ENCODE results near the gene LPCAT1.
"Not testable (repeated sequence)": the region's sequence is repeated elsewhere in the genome, so short reads cannot be mapped to it uniquely, and the experiment has no call there.

LPCAT1 gene

GRCh38 chr5:1523793-1524480 lies at the start of gene LPCAT1:
Gene LPCAT1 (minus strand): TSS chr5:1523960. CDS start chr5:1523844, 116 bp downstream.
- DNase-seq (ENCODE audit: low read depth, low spot score), result no peak

GRCh38 chr5:1571875-1572274 lies 48.1 kb upstream of the LPCAT1 start:
- not testable (repeated sequence) for DNase-seq (ENCODE audit: low read depth, low spot score)

- DNase-seq (ENCODE audit: low read depth, low spot score), result no peak
These were observed 47.2 kb upstream of the LPCAT1 start for GRCh38 chr5:1570975-1571374.

- no peak for DNase-seq (ENCODE audit: low read depth, low spot score)
These were observed 44.6 kb upstream of the LPCAT1 start for GRCh38 chr5:1568201-1568979.

- not testable (repeated sequence) for DNase-seq (ENCODE audit: low read depth, low spot score)
These were observed 43.9 kb upstream of the LPCAT1 start for GRCh38 chr5:1567527-1568200.

- no peak for DNase-seq (ENCODE audit: low read depth, low spot score)
These were observed 42.3 kb upstream of the LPCAT1 start for GRCh38 chr5:1565737-1566734.

- DNase-seq (ENCODE audit: low read depth, low spot score), result no peak
These were observed 41.3 kb upstream of the LPCAT1 start for GRCh38 chr5:1564824-1565736.

GRCh38 chr5:1564182-1564748 lies 40.5 kb upstream of the LPCAT1 start:
- no peak for DNase-seq (ENCODE audit: low read depth, low spot score)

GRCh38 chr5:1563617-1564181 lies 39.9 kb upstream of the LPCAT1 start:
- no peak for DNase-seq (ENCODE audit: low read depth, low spot score)

- DNase-seq (ENCODE audit: low read depth, low spot score), result no peak
These were observed 39.3 kb upstream of the LPCAT1 start for GRCh38 chr5:1563051-1563461.

GRCh38 chr5:1562599-1562998 lies 38.8 kb upstream of the LPCAT1 start:
- no peak for DNase-seq (ENCODE audit: low read depth, low spot score)

GRCh38 chr5:1561402-1561929 lies 37.7 kb upstream of the LPCAT1 start:
- DNase-seq (ENCODE audit: low read depth, low spot score), result no peak

GRCh38 chr5:1560499-1560898 lies 36.7 kb upstream of the LPCAT1 start:
- not testable (repeated sequence) for DNase-seq (ENCODE audit: low read depth, low spot score)

GRCh38 chr5:1558944-1559343 lies 35.2 kb upstream of the LPCAT1 start:
- no peak for DNase-seq (ENCODE audit: low read depth, low spot score)

- no peak for DNase-seq (ENCODE audit: low read depth, low spot score)
These were observed 33.5 kb upstream of the LPCAT1 start for GRCh38 chr5:1557114-1557873.

- no peak for DNase-seq (ENCODE audit: low read depth, low spot score)
These were observed 32.3 kb upstream of the LPCAT1 start for GRCh38 chr5:1555808-1556731.
